HG02981 (cell line): ENCODE measurements around the gene KRT5.
"Not testable (repeated sequence)": the region's sequence is repeated elsewhere in the genome, so short reads cannot be mapped to it uniquely, and the experiment has no call there.

ENCODE experiments used
- ATAC-seq: cut with Tn5 transposase; IDR thresholded peaks from one replicate; pipeline ENCODE4 v1.9.1; 2021; ENCODE audit warnings: mild to moderate bottlenecking, moderate library complexity; ENCODE audit not compliant: unreplicated experiment

The KRT5 gene

DNA sequence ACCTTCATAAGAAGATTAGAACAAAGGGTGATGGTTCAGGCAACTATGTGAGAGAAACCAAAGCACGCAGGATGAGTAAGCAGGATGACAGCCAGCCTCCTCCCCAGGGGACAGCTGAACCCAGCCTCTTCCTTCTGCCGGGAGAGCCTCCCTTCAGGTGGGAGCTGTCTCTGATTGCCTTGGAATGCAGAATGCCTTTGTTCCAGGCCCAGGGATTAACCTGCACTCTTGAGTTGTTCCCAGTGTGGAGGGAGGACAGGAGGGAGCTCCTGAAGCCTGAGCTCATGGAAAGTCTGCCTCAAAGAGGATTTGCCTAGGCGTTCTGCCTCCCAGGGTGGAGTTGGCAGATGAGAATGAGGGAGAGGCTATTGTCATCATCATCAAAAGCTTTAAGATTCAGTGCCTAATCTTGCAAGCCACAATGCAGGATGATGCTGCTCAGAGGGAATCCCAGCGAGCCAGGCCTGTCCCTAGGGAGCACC is 23.6 kb downstream of the KRT5 start:
- no peak for ATAC-seq

GRCh38 chr12:52496054-52496453 is 24.1 kb downstream of the KRT5 start:
- ATAC-seq, result no peak

DNA sequence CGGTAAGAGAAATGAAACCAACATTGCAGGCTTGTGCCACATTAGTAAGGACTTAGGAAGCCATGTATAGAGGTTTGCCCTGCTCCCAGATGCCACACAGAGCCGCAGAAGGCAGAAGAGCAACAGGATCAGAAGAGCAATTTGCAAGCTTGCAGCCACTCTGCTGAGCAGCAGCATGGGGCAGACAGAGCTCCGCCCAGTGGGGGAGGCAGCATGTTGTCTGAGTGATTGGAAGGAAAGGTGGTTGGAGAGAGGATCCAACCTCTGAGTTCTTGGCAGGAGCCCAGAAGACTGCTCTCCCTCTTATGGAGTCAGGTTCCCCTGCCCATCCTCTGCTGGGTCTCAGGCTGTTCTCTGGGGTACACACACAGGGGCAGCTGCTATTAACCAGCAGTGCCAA is 24.8 kb downstream of the KRT5 start:
- no peak for ATAC-seq

GRCh38 chr12:52494518-52494917 is 25.7 kb downstream of the KRT5 start:
- no peak for ATAC-seq

DNA sequence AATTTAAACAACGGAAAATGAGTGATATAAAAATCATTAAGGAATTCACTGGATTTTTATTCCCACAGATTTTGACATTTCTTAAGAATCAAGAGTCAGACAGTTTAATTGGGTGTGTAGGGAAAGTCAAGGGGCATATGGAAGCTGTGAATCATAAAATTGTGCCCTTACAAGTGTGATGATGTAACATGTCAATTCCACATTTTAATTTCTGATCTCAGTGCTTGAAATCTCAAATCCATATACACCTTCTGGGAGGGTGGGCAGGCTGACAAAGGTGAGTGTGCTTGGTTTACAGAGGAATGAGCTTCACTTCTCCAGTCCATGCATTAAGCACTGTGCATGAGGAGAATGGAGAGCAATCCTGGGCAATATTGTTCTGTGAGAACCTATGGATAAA is 26.1 kb downstream of the KRT5 start:
- ATAC-seq, result no peak

DNA sequence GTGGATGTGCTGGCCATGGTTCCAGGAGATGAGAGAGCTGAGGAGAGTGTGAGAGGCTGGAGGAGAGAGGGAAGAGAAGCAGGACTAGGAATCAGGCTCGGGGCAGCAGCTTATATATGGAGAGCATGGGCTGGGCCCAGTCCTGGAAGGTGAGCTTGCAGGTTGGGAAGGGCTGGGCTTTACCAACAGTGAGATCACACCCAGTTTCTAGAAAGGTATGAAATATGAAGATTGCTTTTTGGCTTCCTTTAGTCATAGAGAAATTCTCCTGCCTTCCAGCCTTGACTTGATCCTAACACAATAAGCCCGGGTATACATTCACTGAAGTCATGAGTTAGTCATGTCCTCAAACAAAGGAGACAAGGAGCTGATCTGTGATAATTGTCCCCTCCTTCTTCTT is 27.0 kb downstream of the KRT5 start, which contains the start of gene KRT6A:
Gene KRT6A (minus strand): TSS at position 86 of the 400 bp plus-strand sequence. CDS start 69 bp downstream, at position 17.
- no peak for ATAC-seq

DNA sequence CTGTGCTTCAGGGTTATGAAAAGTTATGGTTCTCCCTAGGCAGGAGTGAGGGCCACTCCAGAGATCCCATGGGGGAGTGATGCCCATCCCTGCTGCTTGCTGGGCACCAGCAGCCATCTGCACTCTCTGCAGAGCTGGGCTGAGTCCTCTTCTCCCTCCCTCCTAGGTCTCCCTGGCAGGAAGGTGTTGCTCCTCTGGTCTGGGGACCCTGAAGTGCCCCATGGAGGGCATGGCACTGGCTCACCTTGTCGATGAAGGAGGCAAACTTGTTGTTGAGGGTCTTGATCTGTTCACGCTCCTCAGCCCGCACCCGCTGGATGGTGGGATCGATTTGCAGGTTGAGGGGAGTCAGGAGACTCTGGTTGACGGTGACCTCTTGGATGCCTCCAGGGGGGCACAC is 27.8 kb downstream of the KRT5 start:
- not testable (repeated sequence) for ATAC-seq

GRCh38 chr12:52491495-52491894 is 28.7 kb downstream of the KRT5 start:
- not testable (repeated sequence) for ATAC-seq

DNA sequence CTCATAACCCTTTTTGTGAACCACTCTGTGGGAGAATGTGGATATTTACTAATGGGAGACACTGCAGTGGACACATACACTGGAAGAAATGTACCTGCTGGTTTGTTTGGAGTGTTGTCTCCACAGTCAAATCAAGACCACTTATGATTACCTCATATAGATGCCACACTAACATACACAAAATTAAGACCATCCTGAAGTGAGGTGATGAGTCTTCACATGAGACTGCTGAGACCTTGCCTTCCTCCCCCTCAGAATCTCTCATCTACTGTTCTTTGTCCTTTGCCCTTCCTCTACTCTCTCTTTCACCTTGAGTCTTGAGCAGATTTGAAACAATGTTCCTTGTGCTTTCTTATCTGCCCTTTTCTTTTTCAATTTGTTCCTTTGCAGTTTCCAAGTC is 31.5 kb downstream of the KRT5 start:
- ATAC-seq, result no peak

- not testable (repeated sequence) for ATAC-seq
Measured at GRCh38 chr12:52487744-52488443, 32.3 kb downstream of the KRT5 start.

GRCh38 chr12:52487211-52487610 is 33.0 kb downstream of the KRT5 start:
- ATAC-seq, result no peak

DNA sequence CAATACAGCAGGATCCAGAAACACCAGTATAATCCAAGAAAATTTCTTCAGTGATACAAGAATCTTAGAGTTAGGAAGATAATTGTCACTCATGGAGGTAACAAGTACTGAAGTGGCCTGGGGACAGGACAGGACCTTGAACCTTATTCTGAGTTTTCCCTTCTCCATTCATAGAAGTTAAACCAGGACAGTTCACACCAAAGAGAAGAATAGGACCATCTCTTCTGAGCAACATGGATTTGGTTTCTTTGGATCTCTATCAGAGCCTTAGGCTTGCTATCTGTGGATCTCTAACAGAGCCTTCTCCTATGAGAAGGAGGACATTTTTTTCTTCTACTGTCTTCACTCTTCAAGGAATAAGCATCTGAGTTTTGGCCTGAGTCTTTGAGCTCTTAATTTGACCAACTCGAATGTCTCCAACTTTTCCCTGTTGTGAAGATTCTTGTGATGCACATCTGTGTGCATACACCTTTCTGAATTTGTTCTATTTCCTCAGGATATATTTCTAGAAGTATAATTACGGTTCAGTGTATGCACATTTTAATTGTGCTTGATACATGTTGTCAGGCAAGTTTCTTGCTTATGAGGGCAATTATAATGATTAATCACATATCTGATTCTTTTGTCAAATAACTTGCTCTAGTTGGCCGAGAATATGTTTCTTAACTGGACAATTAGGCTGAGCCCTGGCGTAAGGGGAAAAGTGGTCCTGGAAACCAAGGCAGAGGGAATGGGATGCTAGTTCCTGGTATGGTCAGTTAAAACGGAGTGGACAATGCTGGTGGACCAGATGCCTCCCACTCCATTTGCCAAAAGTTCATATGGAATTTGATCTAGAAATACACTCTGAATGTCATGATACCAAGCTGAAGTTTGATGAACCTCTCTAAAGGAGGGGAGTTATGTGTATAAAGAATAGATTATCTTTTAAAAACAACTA is 33.8 kb downstream of the KRT5 start:
- ATAC-seq, result no peak

DNA sequence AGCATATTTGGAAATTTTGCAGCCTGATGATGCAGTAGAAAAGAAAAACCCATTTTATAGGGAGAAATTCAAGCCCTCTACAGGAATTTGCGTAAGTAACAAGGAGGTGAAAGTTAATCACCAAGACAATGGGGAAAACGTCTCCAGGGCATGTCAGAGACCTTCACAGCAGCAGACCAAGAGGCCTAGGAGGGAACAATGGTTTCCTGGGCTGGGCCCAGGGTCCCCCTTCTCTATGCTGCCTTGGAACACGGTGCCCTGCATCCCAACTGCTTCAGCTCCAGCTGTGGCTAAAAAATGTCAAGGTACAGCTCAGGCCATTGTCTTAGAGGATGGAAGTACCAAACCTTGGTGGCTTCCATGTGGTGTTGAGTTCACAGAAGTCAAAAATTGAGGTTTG is 40.1 kb downstream of the KRT5 start:
- no peak for ATAC-seq

DNA sequence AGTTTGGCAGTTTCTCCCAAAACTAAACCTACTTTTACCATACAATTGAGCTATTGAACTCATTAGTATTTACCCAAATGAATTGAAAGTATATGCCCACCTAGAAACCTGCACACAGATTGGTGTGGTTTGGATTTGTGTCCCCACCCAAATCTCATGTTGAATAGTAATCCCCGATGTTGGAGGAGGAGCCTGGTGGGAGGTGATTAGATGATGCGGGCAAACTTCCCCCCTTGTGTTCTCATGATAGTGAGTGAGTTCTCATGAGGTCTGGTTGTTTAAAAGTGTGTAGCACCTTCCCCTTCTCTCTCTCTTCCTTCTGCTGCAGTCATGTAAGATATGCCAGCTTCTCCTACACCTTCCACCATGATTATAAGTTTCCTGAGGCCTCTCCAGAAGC is 42.5 kb downstream of the KRT5 start:
- ATAC-seq, result no peak

- no peak for ATAC-seq
Measured at GRCh38 chr12:52474212-52474611, 46.0 kb downstream of the KRT5 start.

DNA sequence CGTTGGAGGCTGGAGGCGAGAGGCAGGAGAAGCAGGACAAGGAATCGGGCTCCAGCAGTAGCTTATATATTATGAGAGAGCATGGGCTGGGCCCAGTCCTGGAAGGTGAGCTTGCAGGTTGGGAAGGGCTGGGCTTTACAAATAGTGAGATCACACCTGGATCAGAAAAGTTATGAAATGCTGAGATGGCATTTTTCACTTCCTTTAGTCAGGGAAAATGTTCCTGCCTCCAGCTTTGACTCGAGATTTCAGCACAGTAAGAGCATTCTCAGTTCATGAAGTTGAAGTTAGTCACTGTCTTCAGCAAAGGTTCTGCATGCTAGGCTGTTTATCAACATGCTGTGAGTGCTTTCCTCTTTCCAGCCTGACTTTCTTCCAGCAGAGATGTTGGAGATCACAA is 46.4 kb downstream of the KRT5 start, which contains the start of gene KRT6C:
Gene KRT6C (minus strand): TSS at position 38 of the 400 bp plus-strand sequence. CDS start 68 bp downstream, outside the sequence.
- no peak for ATAC-seq

GRCh38 chr12:52469853-52470252 is 50.3 kb downstream of the KRT5 start:
- ATAC-seq, result no peak

- no peak for ATAC-seq
Measured at GRCh38 chr12:52464897-52465296, 55.3 kb downstream of the KRT5 start.
